Measurements from ENCODE around the gene LGMN. TPM values are rescaled to one million over a fixed set of nuclear protein-coding genes. Genes with fewer than 3 reads are reported as not detected.

The LGMN gene
- polyA plus RNA-seq, 1 experiment = 112 TPM

DNA sequence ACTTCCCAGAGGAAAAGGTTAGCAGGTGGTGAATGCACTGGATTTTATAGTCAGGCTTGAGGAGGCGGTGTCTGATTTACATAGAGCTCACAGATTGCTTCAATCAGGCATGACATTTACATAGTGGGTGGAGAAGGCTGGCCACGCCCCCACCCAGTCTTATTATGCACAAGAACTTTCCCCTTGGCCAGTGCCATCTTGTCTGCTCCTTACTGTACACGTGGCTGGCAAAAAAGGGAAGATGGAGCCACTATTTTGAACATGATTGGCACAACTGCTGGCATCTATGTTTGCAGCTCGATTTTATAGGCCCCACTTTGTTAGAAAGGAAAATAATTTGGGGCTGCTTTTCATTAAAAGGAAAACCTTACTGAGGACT is 10.9 kb upstream of the LGMN start:
- ChIA-PET CTCF (no interaction called here), POLR2A (no interaction called here)
- DNase-seq (ENCODE audit: low read depth) = no peak
- H3K36me3 ChIP-seq (ENCODE audit: control insufficient read depth, insufficient read depth, low read length) = no peaks in the 10 kb centered on the region
- H3K4me3 ChIP-seq (ENCODE audit: low read depth, low read length) = no peak overlapping the region
- TF ChIP-seq, protein P1, sequence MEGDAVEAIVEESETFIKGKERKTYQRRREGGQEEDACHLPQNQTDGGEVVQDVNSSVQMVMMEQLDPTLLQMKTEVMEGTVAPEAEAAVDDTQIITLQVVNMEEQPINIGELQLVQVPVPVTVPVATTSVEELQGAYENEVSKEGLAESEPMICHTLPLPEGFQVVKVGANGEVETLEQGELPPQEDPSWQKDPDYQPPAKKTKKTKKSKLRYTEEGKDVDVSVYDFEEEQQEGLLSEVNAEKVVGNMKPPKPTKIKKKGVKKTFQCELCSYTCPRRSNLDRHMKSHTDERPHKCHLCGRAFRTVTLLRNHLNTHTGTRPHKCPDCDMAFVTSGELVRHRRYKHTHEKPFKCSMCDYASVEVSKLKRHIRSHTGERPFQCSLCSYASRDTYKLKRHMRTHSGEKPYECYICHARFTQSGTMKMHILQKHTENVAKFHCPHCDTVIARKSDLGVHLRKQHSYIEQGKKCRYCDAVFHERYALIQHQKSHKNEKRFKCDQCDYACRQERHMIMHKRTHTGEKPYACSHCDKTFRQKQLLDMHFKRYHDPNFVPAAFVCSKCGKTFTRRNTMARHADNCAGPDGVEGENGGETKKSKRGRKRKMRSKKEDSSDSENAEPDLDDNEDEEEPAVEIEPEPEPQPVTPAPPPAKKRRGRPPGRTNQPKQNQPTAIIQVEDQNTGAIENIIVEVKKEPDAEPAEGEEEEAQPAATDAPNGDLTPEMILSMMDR (IDR thresholded peaks at IDR 0.05; ENCODE audit: insufficient read depth, low read depth, low read length) = no peak
- peaks cover 1% of the 10 kb centered on the region; the same call in 1 of the 2 replicates for H3K27me3 ChIP-seq (ENCODE audit: control insufficient read depth, insufficient read depth, low read length)

DNA sequence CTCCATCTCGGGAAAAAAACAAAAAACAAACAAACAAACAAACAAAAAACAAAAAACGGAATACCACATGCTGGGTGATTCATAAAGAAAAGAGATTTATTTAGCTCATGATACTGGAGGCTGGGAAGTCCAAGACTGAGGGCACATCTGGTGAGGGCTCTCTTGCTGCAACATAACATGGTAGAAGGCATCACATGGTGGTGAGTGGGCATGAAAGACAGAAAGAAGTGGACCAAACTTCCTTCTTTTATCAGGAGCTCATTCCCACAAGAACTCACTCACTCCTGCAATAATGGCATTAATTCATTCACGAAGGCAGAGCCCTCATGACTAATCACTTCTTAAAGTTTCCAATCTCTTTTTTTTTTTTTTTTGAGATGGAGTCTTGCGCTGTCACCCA is 8.0 kb upstream of the LGMN start:
- POLR2A ChIA-PET = interaction anchor here (0.6 kb wide), 1 partner anchor 24 kb away, joined by 4 read pairs; no protein-coding TSS in a partner anchor
- CTCF ChIA-PET = no interaction called here
- Histone ChIP-seq H3K4me3 (ENCODE audit: low read depth, low read length) (no peak overlapping the region), H3K27me3 (ENCODE audit: control insufficient read depth, insufficient read depth, low read length) (no peaks in the 10 kb centered on the region), H3K36me3 (ENCODE audit: control insufficient read depth, insufficient read depth, low read length) (no peaks in the 10 kb centered on the region)
- TF ChIP-seq, protein P1 (IDR thresholded peaks at IDR 0.05; ENCODE audit: insufficient read depth, low read depth, low read length) = no peak
- no peak for DNase-seq (ENCODE audit: low read depth)

DNA sequence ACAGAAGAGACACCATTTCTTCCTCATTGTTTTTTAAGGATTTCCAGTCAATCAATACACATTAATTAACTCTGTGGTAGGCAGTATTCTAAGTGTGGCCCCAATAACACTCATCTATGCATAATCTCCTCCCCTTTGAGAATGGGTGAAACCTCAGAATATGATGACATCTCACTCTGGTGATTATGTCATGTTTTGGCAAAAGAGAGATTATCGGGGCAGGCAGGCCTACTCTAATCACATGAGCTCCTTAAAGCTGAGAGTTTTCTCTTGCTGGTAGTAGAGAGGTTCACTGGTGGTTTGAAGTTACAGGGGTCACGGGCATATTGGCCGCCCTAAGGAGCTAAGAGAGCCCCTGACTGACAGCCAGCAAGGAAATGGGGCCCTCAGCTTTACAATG is 7.1 kb upstream of the LGMN start:
- ChIA-PET POLR2A (no interaction called here), CTCF (interaction anchor here (1.1 kb wide), 1 partner anchor 69 kb away, joined by 3 read pairs; no protein-coding TSS in a partner anchor)
- TF ChIP-seq, protein P1 (IDR thresholded peaks at IDR 0.05; ENCODE audit: insufficient read depth, low read depth, low read length) = no peak
- peaks cover 2% of the 10 kb centered on the region for H3K27me3 ChIP-seq (ENCODE audit: control insufficient read depth, insufficient read depth, low read length)
- H3K36me3 ChIP-seq (ENCODE audit: control insufficient read depth, insufficient read depth, low read length) = no peaks in the 10 kb centered on the region
- DNase-seq (ENCODE audit: low read depth) = no peak
- no peak overlapping the region for H3K4me3 ChIP-seq (ENCODE audit: low read depth, low read length)

DNA sequence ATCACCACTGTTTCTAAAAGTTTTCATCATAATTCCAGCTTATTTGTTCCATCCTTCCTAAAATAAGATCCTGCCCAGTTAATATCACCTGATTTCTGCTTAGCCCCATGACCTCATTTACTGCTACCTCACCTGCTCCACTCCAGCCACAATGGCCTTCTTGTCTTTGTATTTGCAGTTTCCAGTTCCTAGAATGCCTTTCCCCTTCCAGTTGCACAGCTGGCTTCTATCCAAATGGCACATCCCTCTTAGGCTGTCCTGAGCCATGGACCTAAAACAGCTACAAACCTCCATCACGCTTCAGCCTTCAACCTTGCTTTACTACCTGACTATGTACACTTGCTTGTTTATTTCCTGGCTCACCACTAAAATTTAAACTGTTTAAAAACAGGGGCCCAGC is 6.5 kb upstream of the LGMN start:
- Histone ChIP-seq H3K4me3 (ENCODE audit: low read depth, low read length) (no peak overlapping the region), H3K36me3 (ENCODE audit: control insufficient read depth, insufficient read depth, low read length) (no peaks in the 10 kb centered on the region), H3K27me3 (ENCODE audit: control insufficient read depth, insufficient read depth, low read length) (peaks cover 2% of the 10 kb centered on the region)
- TF ChIP-seq, protein P1 (IDR thresholded peaks at IDR 0.05; ENCODE audit: insufficient read depth, low read depth, low read length) = no peak
- CTCF ChIA-PET = interaction anchor here (1.1 kb wide), 1 partner anchor 68 kb away, joined by 3 read pairs; no protein-coding TSS in a partner anchor
- DNase-seq (ENCODE audit: low read depth) = no peak
- POLR2A ChIA-PET = no interaction called here

DNA sequence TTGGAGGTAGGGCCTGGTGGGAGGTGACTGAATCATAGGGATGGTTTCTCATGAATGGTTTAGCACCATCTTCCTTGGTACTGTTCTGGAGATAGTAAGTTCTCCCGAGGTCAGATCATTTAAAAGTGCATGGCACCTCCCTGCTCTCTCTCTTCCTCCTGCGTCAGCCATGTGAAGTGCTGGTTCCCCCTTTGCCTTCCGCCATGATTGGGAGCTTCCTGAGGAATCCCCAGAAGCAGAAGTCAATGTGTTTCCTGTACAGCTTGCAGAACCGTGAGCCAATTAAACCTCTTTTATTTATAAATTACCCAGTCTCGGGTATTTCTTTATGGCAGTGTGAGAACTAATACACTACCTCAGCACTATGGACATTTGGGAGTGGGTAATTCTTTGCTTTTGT is 4.8 kb upstream of the LGMN start:
- TF ChIP-seq, protein P1 (IDR thresholded peaks at IDR 0.05; ENCODE audit: insufficient read depth, low read depth, low read length) = no peak
- ChIA-PET CTCF (no interaction called here), POLR2A (no interaction called here)
- H3K27me3 ChIP-seq (ENCODE audit: control insufficient read depth, insufficient read depth, low read length) = peaks cover 2% of the 10 kb centered on the region
- no peak for DNase-seq (ENCODE audit: low read depth)
- no peak overlapping the region for H3K4me3 ChIP-seq (ENCODE audit: low read depth, low read length)
- no peaks in the 10 kb centered on the region for H3K36me3 ChIP-seq (ENCODE audit: control insufficient read depth, insufficient read depth, low read length)
